ENCODE data around the gene ZSWIM9. TPM values are rescaled to one million over a fixed set of nuclear protein-coding genes. Genes with fewer than 3 reads are reported as not detected.

The ZSWIM9 gene
- total RNA-seq, 1 donor from 2014 or later: 11.8 TPM

DNA sequence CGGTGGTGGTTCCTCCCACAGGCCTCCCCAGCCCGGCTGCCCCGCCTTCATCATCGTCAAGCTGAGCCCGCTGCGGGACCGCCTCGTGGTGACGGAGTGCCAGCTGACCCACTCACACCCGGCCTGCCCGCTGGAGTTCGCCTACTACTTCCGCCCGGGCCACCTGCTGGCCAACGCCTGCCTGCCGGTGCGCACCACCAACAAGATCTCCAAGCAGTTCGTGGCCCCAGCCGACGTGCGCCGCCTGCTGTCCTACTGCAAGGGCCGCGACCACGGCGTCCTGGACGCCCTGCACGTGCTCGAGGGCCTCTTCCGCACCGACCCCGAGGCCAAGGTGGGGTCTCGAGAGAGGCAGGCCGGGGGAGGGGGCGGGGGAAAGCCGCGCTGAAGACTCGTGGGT lies 12.0 kb downstream of the ZSWIM9 start:
- peaks cover 35% of the 10 kb centered on the region for H3K36me3 Mint-ChIP-seq (ENCODE audit: insufficient read depth)
- TF ChIP-seq, protein P1, sequence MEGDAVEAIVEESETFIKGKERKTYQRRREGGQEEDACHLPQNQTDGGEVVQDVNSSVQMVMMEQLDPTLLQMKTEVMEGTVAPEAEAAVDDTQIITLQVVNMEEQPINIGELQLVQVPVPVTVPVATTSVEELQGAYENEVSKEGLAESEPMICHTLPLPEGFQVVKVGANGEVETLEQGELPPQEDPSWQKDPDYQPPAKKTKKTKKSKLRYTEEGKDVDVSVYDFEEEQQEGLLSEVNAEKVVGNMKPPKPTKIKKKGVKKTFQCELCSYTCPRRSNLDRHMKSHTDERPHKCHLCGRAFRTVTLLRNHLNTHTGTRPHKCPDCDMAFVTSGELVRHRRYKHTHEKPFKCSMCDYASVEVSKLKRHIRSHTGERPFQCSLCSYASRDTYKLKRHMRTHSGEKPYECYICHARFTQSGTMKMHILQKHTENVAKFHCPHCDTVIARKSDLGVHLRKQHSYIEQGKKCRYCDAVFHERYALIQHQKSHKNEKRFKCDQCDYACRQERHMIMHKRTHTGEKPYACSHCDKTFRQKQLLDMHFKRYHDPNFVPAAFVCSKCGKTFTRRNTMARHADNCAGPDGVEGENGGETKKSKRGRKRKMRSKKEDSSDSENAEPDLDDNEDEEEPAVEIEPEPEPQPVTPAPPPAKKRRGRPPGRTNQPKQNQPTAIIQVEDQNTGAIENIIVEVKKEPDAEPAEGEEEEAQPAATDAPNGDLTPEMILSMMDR (IDR thresholded peaks at IDR 0.05; ENCODE audit: unreplicated experiment): no peak
- no peaks in the 10 kb centered on the region for H3K4me1 Mint-ChIP-seq (ENCODE audit: low read depth)
- H3K4me3 Mint-ChIP-seq (ENCODE audit: low read depth): no peak overlapping the region
- H3K9me3 Mint-ChIP-seq (ENCODE audit: low read depth): peaks cover 11% of the 10 kb centered on the region
- no peak for DNase-seq (ENCODE audit: low spot score, unreplicated experiment)
- H3K27me3 Mint-ChIP-seq: no peaks in the 10 kb centered on the region
- no peak overlapping the region for H3K27ac Mint-ChIP-seq

- Mint-ChIP-seq H3K4me3 (ENCODE audit: low read depth) (no peak overlapping the region), H3K9me3 (ENCODE audit: low read depth) (peaks cover 11% of the 10 kb centered on the region), H3K27me3 (no peaks in the 10 kb centered on the region), H3K4me1 (ENCODE audit: low read depth) (no peaks in the 10 kb centered on the region), H3K36me3 (ENCODE audit: insufficient read depth) (peaks cover 38% of the 10 kb centered on the region), H3K27ac (no peak overlapping the region)
- TF ChIP-seq, protein P1 (IDR thresholded peaks at IDR 0.05; ENCODE audit: unreplicated experiment): no peak
- no peak for DNase-seq (ENCODE audit: low spot score, unreplicated experiment)
Observed at GRCh38 chr19:48183356-48183755, 12.9 kb downstream of the ZSWIM9 start.

DNA sequence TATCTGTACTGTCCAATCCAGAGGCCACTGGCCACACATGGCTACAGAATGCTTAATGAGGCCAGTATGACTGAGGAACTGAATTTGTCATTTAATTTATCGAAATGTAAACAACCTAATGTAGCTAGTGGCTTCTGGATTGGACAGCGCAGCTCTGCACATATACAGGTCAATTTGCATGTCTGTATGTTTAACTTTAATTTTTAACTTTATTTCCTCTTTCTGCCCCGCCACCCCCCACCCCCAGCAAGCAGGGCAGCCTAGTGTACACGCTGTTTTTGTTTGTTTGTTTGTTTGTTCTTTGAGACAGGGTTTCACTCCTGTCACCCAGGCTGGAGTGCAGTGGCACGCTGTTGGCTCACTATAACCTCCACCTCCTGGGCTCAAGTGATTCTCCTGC lies 15.5 kb downstream of the ZSWIM9 start:
- Mint-ChIP-seq H3K9me3 (ENCODE audit: low read depth) (peaks cover 11% of the 10 kb centered on the region), H3K4me3 (ENCODE audit: low read depth) (no peak overlapping the region), H3K27ac (no peak overlapping the region), H3K36me3 (ENCODE audit: insufficient read depth) (peaks cover 35% of the 10 kb centered on the region), H3K27me3 (no peaks in the 10 kb centered on the region), H3K4me1 (ENCODE audit: low read depth) (no peaks in the 10 kb centered on the region)
- no peak for DNase-seq (ENCODE audit: low spot score, unreplicated experiment)
- TF ChIP-seq, protein P1 (IDR thresholded peaks at IDR 0.05; ENCODE audit: unreplicated experiment): no peak

DNA sequence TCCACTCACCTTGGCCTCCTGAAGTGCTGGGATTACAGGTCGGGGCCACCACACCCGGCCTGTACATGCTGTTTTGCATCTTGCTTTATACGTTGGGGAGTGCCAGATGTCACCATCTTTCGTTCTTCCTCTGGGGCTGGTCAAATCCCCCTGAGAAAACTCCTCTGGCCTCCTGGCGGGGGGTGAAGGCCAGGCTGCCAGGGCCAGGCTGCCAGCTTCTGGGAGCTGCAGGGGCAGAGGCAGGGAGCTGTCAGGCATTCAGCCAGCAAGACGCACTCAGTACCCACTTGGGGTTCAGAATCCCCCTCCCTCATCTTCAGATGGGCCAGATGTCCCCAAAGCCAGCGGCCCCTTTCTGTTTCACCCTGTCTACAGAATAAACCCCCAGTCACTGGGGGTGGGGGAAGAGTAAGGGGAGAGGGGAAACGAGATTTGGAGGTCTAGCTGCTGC lies 16.1 kb downstream of the ZSWIM9 start:
- H3K9me3 Mint-ChIP-seq (ENCODE audit: low read depth): peaks cover 5% of the 10 kb centered on the region
- no peak overlapping the region for H3K4me3 Mint-ChIP-seq (ENCODE audit: low read depth)
- peaks cover 30% of the 10 kb centered on the region for H3K36me3 Mint-ChIP-seq (ENCODE audit: insufficient read depth)
- no peaks in the 10 kb centered on the region for H3K4me1 Mint-ChIP-seq (ENCODE audit: low read depth)
- no peak for DNase-seq (ENCODE audit: low spot score, unreplicated experiment)
- no peak overlapping the region for H3K27ac Mint-ChIP-seq
- H3K27me3 Mint-ChIP-seq: no peaks in the 10 kb centered on the region
- TF ChIP-seq, protein P1 (IDR thresholded peaks at IDR 0.05; ENCODE audit: unreplicated experiment): no peak

DNA sequence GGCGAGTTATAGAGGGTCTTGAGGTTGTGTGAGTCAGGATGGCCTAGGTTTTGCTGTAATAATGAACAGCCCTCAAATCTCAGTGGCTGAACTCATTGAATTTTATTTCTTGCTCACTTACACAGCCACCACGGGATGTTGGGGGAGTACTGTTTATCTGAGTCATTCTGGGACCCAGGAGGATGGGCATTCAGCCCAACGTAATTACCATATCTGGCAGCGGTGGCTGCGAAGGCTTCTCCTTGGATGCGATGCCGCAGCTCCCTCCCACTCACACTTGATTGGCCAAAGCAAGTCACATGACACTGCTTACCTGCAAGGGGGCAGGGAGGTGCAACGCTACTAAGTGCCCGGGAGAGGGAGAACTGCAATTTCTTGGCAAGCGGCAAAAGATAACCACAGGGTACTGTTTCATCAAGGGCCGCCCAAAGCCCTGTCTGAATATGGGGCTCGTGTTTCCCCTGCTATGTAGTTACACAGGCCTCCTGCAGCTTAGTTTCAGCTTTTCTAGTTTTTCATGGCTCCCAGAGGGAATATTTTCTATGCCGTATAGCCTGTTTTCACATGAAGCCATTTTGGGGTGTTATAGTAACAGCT lies 19.9 kb downstream of the ZSWIM9 start:
- TF ChIP-seq, protein P1 (IDR thresholded peaks at IDR 0.05; ENCODE audit: unreplicated experiment): peak; percentile 54
- H3K27me3 Mint-ChIP-seq: no peaks in the 10 kb centered on the region
- H3K4me1 Mint-ChIP-seq (ENCODE audit: low read depth): no peaks in the 10 kb centered on the region
- peaks cover 24% of the 10 kb centered on the region for H3K36me3 Mint-ChIP-seq (ENCODE audit: insufficient read depth)
- H3K4me3 Mint-ChIP-seq (ENCODE audit: low read depth): no peak overlapping the region
- peak; percentile 52 for DNase-seq (ENCODE audit: low spot score, unreplicated experiment)
- peaks cover 3% of the 10 kb centered on the region for H3K9me3 Mint-ChIP-seq (ENCODE audit: low read depth)
- H3K27ac Mint-ChIP-seq: peak overlapping the region; percentile 45
